IMR-90 (cell line): ENCODE measurements around the gene GNG7. TPM values are rescaled to one million over a fixed set of nuclear protein-coding genes. Genes with fewer than 3 reads are reported as not detected.

ENCODE experiments used
- ATAC-seq: fragments of 200-7000 bp; cut with Tn5 transposase; 2 replicates; pipeline ENCODE4 v1.9.1; 2020; ENCODE audit warnings: low read depth, mild to moderate bottlenecking, moderate library complexity
- BruUV-seq: library from RNA; stranded (reverse); fragments of 400-500 nt; replicated peaks from 2 replicates; lab custom pipeline; 2021; lab: Mats Ljungman, UMichigan
- CTCF ChIA-PET: fragments of 300-600 bp; formaldehyde crosslinking; extraction: SDS; loops from one replicate; lab custom pipeline; 2021; ENCODE audit warnings: antibody characterized with exemption; lab: Yijun Ruan, JAX
- POLR2A ChIA-PET: fragments of 300-600 bp; sonication (Branson Sonifier 250); formaldehyde crosslinking; loops from one replicate; lab custom pipeline; 2022; ENCODE audit warnings: antibody characterized with exemption; ENCODE audit not compliant: unreplicated experiment; lab: Charles Lee
- DNase-seq: peaks from one replicate; pipeline ENCODE4 v3.0.0; 2013
- H2AFZ ChIP-seq: replicated peaks from 2 replicates; pipeline ENCODE3; 2013; ENCODE audit warnings: low read length, mild to moderate bottlenecking; ENCODE audit not compliant: poor library complexity
- H2AK5ac ChIP-seq: 2 replicates; pipeline ENCODE4 v1.6.1; 2013; ENCODE audit warnings: low read depth, low read length, inconsistent platforms
- H2AK9ac ChIP-seq: replicated peaks from 2 replicates; pipeline ENCODE3; 2013; ENCODE audit warnings: mild to moderate bottlenecking, low read depth, low read length, moderate library complexity; ENCODE audit not compliant: poor library complexity
- H2BK120ac ChIP-seq: 2 replicates; pipeline ENCODE4 v1.6.1; 2013; ENCODE audit warnings: low read depth, low read length, inconsistent platforms
- H2BK15ac ChIP-seq: 3 replicates; pipeline ENCODE4 v1.6.1; 2013; ENCODE audit warnings: low read depth, low read length, inconsistent platforms
- H2BK20ac ChIP-seq: 2 replicates; pipeline ENCODE4 v1.6.1; 2013; ENCODE audit warnings: low read depth, mild to moderate bottlenecking, inconsistent platforms, low read length, moderate library complexity
- H2BK5ac ChIP-seq: 2 replicates; pipeline ENCODE4 v1.6.1; 2013; ENCODE audit warnings: mild to moderate bottlenecking, low read depth, low read length, inconsistent platforms; ENCODE audit not compliant: poor library complexity, severe bottlenecking
- H3K14ac ChIP-seq: replicated peaks from 2 replicates; pipeline ENCODE4 v1.6.1; 2013; ENCODE audit warnings: low read depth, low read length, inconsistent platforms
- H3K18ac ChIP-seq: 2 replicates; pipeline ENCODE4 v1.6.1; 2013; ENCODE audit warnings: low read depth, low read length, control low read depth
- H3K23ac ChIP-seq: 2 replicates; pipeline ENCODE4 v1.6.1; 2013; ENCODE audit warnings: low read depth, low read length, inconsistent platforms
- H3K27ac ChIP-seq: 2 replicates; pipeline ENCODE4 v1.5.1; 2013; ENCODE audit warnings: mild to moderate bottlenecking, control low read depth, low read length; ENCODE audit not compliant: insufficient read depth
- H3K27me3 ChIP-seq: 2 replicates; pipeline ENCODE4 v1.6.1; 2013; ENCODE audit warnings: low read length; ENCODE audit not compliant: control insufficient read depth, insufficient read depth
- H3K36me3 ChIP-seq: 2 replicates; pipeline ENCODE4 v1.6.1; 2013; ENCODE audit warnings: low read length, mixed read lengths; ENCODE audit not compliant: control insufficient read depth, insufficient read depth
- H3K4ac ChIP-seq: 2 replicates; pipeline ENCODE4 v1.6.1; 2013; ENCODE audit warnings: low read depth, low read length, inconsistent platforms
- H3K4me1 ChIP-seq: 2 replicates; pipeline ENCODE4 v1.6.1; 2013; ENCODE audit warnings: low read length, mixed read lengths; ENCODE audit not compliant: control insufficient read depth, insufficient read depth
- H3K4me2 ChIP-seq: 2 replicates; pipeline ENCODE4 v1.6.1; 2013; ENCODE audit warnings: low read depth, mild to moderate bottlenecking, control low read depth, low read length, moderate library complexity
- H3K4me3 ChIP-seq: 2 replicates; pipeline ENCODE4 v1.5.1; 2013; ENCODE audit warnings: low read depth, mild to moderate bottlenecking, control low read depth, low read length, moderate library complexity; ENCODE audit not compliant: insufficient read depth
- H3K56ac ChIP-seq: 2 replicates; pipeline ENCODE4 v1.6.1; 2013; ENCODE audit warnings: low read length, inconsistent platforms; ENCODE audit not compliant: insufficient read depth; ENCODE audit errors: extremely low read depth
- H3K79me1 ChIP-seq, 2 experiments: 2 replicates each; pipeline ENCODE4 v1.6.1; 2013; ENCODE audit warnings: low read length in 2 of 2, inconsistent platforms in 1 of 2, low read depth in 1 of 2
- H3K9ac ChIP-seq: 2 replicates; pipeline ENCODE4 v1.6.1; 2013; ENCODE audit warnings: low read depth, low read length, control low read depth
- H3K9me1 ChIP-seq: 2 replicates; pipeline ENCODE4 v1.6.1; 2013; ENCODE audit warnings: low read length, inconsistent platforms; ENCODE audit not compliant: insufficient read depth
- H3K9me3 ChIP-seq: 2 replicates; pipeline ENCODE4 v1.6.1; 2013; ENCODE audit warnings: low read length; ENCODE audit not compliant: control insufficient read depth, insufficient read depth
- H4K20me1 ChIP-seq: 2 replicates; pipeline ENCODE4 v1.6.1; 2013; ENCODE audit warnings: low read length, inconsistent platforms; ENCODE audit not compliant: insufficient read depth
- H4K5ac ChIP-seq: 2 replicates; pipeline ENCODE4 v1.6.1; 2013; ENCODE audit warnings: mild to moderate bottlenecking, low read depth, low read length, control low read depth
- H4K8ac ChIP-seq, 2 experiments: 2 replicates each; pipeline ENCODE4 v1.6.1; 2013; ENCODE audit warnings: low read depth in 2 of 2, low read length in 2 of 2, control low read depth in 1 of 2, inconsistent platforms in 1 of 2
- H4K91ac ChIP-seq: 2 replicates; pipeline ENCODE4 v1.6.1; 2013; ENCODE audit warnings: low read depth, low read length, inconsistent platforms; ENCODE audit not compliant: insufficient read depth
- CEBPB ChIP-seq: IDR thresholded peaks from 2 replicates; pipeline ENCODE4 v1.6.1; 2012; ENCODE audit warnings: low read depth, low read length, improper control_type of control experiment
- CHD1 ChIP-seq: IDR thresholded peaks from 2 replicates; pipeline ENCODE4 v1.6.1; 2012; ENCODE audit warnings: low read depth, low read length, improper control_type of control experiment
- MAZ ChIP-seq: IDR thresholded peaks from 2 replicates; pipeline ENCODE4 v1.6.1; 2012; ENCODE audit warnings: low read depth, mild to moderate bottlenecking, low read length, improper control_type of control experiment, moderate library complexity, borderline replicate concordance
- NFE2L2 ChIP-seq: fragments of 150-350 bp; IDR thresholded peaks from 2 replicates; pipeline ENCODE4 v1.6.1; 2016; ENCODE audit warnings: low read depth, mild to moderate bottlenecking, low read length
- POLR2A ChIP-seq: IDR thresholded peaks from 2 replicates; pipeline ENCODE4 v1.6.1; 2012; ENCODE audit warnings: mild to moderate bottlenecking, low read depth, low read length
- RAD21 ChIP-seq: IDR thresholded peaks from 2 replicates; pipeline ENCODE4 v1.6.1; 2012; ENCODE audit warnings: low read length, improper control_type of control experiment
- RCOR1 ChIP-seq: IDR thresholded peaks from 2 replicates; pipeline ENCODE4 v1.6.1; 2012; ENCODE audit warnings: mild to moderate bottlenecking, low read length, improper control_type of control experiment; ENCODE audit not compliant: insufficient replicate concordance
- SMC3 ChIP-seq: fragments of 150-350 bp; IDR thresholded peaks from 2 replicates; pipeline ENCODE4 v1.6.1; 2016; ENCODE audit warnings: low read depth, mild to moderate bottlenecking, antibody characterized with exemption, low read length, moderate library complexity
- WGBS, 2 experiments: methylation state at CpG; one replicate each; pipeline versions ENCODE4 v1.1.5 to v1.1.7; 2013; ENCODE audit warnings: missing lambda C conversion rate in 2 of 2; ENCODE audit not compliant: insufficient read length in 1 of 2; ENCODE audit errors: extremely low coverage in 2 of 2; 5-methylcytosine and 5-hydroxymethylcytosine counted together
- dilution Hi-C: fragments of 300-500 bp; cut with HindIII; formaldehyde crosslinking; loops from one replicate; pipeline ENCODE4 v1.14.3; 2018; ENCODE audit warnings: low sequenced_read_pairs; ENCODE audit not compliant: unreplicated experiment
- in situ Hi-C: fragments of 300-500 bp; cut with MboI; formaldehyde crosslinking; loops from 3 replicates; pipeline ENCODE4 v1.14.3; 2019; ENCODE audit warnings: low sequenced_read_pairs, inconsistent platforms, mixed read lengths
- intact Hi-C: fragments of 100-400 bp; cut with micrococcal nuclease; formaldehyde crosslinking; loops from 2 replicates; pipeline ENCODE4 v1.10.0; 2022
- polyA plus RNA-seq, 3 experiments: library from polyadenylated mRNA; depleted of rRNA; stranded (reverse); fragments of >200 nt; gene quantifications; 2 replicates each; pipeline ENCODE4 v1.2.3, GENCODE V29; 2012; ENCODE audit warnings: low replicate concordance in 1 of 3
- total RNA-seq: library from RNA; depleted of rRNA; stranded (reverse); fragments of >200 nt; gene quantifications from 2 replicates; pipeline ENCODE4 v1.2.3, GENCODE V29; 2012
- TF ChIP-seq, protein P1 (sequence below): fragments of 150-350 bp; IDR thresholded peaks from 2 replicates; pipeline ENCODE4 v1.6.1; 2016; ENCODE audit warnings: low read depth, mild to moderate bottlenecking, low read length, moderate library complexity, borderline replicate concordance
- TF ChIP-seq, protein P2 (sequence below): conservative IDR thresholded peaks from 2 replicates; pipeline ENCODE4 v1.5.1; 2012; ENCODE audit warnings: mild to moderate bottlenecking, low read depth, low read length, improper control_type of control experiment
- TF ChIP-seq, protein P3 (sequence below): fragments of 150-350 bp; IDR thresholded peaks from 2 replicates; pipeline ENCODE4 v1.6.1; 2017; ENCODE audit warnings: mild to moderate bottlenecking, antibody characterized with exemption, low read length, low read depth

Gene GNG7
- total and polyA plus RNA-seq, 2 of the 4 experiments (the other 2 are of a cell fraction): under 0.01 to 0.21 TPM

DNA sequence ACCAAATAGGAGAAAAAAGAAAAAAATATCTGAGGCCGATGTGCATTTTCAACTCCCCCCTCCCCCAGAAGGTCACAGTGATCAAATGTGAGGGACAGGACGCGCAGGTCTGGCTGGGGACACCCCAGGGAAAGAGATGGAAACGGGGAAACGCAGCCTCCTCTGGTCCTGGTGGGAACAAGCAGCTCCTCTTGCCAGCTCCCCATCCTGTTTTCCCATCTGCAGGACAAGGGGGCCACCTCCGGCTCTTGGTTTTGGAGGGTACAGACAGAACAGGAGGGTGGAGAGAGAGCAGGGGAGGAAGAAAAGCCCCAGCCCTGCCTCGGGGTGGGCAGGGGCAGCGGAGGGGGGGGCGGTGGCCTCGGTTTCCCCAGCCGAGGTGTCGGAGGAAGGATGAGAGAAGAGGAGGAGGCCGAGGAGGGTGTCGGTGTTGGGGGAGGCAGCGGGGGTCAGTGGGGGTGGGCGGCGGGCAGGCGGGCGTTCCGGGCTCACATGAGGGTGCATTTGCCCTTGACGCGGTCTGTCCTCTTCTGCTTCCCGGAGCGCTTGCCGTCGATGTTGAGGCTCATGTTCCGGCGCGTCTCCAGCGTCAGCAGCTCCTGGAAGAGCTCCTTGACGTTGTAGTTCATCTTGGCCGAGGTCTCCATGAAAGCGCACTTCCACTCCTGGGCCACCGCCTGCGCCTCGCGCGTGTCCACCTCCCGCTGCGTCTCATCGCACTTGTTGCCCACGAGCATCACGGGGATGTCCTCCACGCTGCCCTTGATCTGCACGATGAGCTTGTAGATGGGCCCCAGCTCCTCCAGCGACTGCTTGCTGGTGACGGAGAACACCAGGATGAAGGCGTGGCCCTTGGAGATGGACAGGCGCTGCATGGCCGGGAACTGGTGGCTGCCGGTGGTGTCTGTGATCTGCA lies 14.5 kb upstream of the GNG7 start:
- Histone ChIP-seq H3K79me1 (peaks cover 0 to 4% of the 10 kb centered on the region in 2 experiments; a peak in 2 of 4 replicates), H2BK20ac (no peak overlapping the region), H3K4me2 (no peak overlapping the region), H3K27me3 (no peaks in the 10 kb centered on the region; the same call in 1 of the 2 replicates), H4K20me1 (no peaks in the 10 kb centered on the region; the same call in 1 of the 2 replicates), H3K36me3 (peaks cover 4% of the 10 kb centered on the region; the same call in 1 of the 2 replicates), H3K9me3 (peaks cover 9% of the 10 kb centered on the region), H2AK9ac (no peak overlapping the region), H3K18ac (no peak overlapping the region), H3K9me1 (peaks cover 2% of the 10 kb centered on the region; the same call in 1 of the 2 replicates), H4K91ac (no peak overlapping the region), H2AFZ (no peak overlapping the region), H2AK5ac (no peak overlapping the region), H3K4me3 (no peak overlapping the region), H3K9ac (no peak overlapping the region), H3K4ac (no peak overlapping the region), H3K23ac (no peak overlapping the region), H2BK5ac (no peak overlapping the region), H4K8ac (no peak overlapping the region), H3K14ac (no peak overlapping the region), H4K5ac (no peak overlapping the region), H3K27ac (no peak overlapping the region), H2BK120ac (no peak overlapping the region), H2BK15ac (no peak overlapping the region), H3K4me1 (0 out of 2 replicates have a peak, but pooled peaks cover 5% of the 10 kb centered on the region), H3K56ac (no peak overlapping the region)
- TF ChIP-seq, protein P1, sequence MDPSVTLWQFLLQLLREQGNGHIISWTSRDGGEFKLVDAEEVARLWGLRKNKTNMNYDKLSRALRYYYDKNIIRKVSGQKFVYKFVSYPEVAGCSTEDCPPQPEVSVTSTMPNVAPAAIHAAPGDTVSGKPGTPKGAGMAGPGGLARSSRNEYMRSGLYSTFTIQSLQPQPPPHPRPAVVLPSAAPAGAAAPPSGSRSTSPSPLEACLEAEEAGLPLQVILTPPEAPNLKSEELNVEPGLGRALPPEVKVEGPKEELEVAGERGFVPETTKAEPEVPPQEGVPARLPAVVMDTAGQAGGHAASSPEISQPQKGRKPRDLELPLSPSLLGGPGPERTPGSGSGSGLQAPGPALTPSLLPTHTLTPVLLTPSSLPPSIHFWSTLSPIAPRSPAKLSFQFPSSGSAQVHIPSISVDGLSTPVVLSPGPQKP: no peak
- TF ChIP-seq MAZ (no peak), SMC3 (no peak), CEBPB (no peak), RAD21 (no peak), NFE2L2 (no peak), CHD1 (no peak), RCOR1 (no peak), POLR2A (no peak)
- TF ChIP-seq, protein P2, sequence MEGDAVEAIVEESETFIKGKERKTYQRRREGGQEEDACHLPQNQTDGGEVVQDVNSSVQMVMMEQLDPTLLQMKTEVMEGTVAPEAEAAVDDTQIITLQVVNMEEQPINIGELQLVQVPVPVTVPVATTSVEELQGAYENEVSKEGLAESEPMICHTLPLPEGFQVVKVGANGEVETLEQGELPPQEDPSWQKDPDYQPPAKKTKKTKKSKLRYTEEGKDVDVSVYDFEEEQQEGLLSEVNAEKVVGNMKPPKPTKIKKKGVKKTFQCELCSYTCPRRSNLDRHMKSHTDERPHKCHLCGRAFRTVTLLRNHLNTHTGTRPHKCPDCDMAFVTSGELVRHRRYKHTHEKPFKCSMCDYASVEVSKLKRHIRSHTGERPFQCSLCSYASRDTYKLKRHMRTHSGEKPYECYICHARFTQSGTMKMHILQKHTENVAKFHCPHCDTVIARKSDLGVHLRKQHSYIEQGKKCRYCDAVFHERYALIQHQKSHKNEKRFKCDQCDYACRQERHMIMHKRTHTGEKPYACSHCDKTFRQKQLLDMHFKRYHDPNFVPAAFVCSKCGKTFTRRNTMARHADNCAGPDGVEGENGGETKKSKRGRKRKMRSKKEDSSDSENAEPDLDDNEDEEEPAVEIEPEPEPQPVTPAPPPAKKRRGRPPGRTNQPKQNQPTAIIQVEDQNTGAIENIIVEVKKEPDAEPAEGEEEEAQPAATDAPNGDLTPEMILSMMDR: no peak
- TF ChIP-seq, protein P3, sequence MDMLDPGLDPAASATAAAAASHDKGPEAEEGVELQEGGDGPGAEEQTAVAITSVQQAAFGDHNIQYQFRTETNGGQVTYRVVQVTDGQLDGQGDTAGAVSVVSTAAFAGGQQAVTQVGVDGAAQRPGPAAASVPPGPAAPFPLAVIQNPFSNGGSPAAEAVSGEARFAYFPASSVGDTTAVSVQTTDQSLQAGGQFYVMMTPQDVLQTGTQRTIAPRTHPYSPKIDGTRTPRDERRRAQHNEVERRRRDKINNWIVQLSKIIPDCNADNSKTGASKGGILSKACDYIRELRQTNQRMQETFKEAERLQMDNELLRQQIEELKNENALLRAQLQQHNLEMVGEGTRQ: no peak
- ChIA-PET CTCF (no interaction called here), POLR2A (no interaction called here)
- no peak for ATAC-seq
- 79% methylated on average over 25 of the region's 51 CpGs; no CpG with 5 or more reads in 1 of the 2 experiments for WGBS, 2 experiments
- DNase-seq: no peak
- intact Hi-C loops: no loop called here
- in situ Hi-C loops: no loop called here
- BruUV-seq: no TSS peak
- dilution Hi-C loops: no loop called here
